GM13976 (cell line): ENCODE results near the gene ELOVL6.

Experiments
- DNase-seq: peaks from one replicate; pipeline ENCODE4 v3.0.0; 2012; ENCODE audit warnings: low spot score
- in situ Hi-C: fragments of 300-500 bp; cut with MboI; formaldehyde crosslinking; loops from one replicate; pipeline ENCODE4 v1.12.0; 2022; ENCODE audit warnings: low sequenced_read_pairs, mixed read lengths, inconsistent platforms; ENCODE audit not compliant: unreplicated experiment
- TF ChIP-seq, protein P1 (sequence below): IDR thresholded peaks from 2 replicates; pipeline ENCODE4 v1.5.1; 2012; ENCODE audit warnings: borderline replicate concordance, mild to moderate bottlenecking; ENCODE audit not compliant: insufficient read depth; ENCODE audit errors: extremely low read depth, missing control alignments, control extremely low read depth

The ELOVL6 gene

DNA sequence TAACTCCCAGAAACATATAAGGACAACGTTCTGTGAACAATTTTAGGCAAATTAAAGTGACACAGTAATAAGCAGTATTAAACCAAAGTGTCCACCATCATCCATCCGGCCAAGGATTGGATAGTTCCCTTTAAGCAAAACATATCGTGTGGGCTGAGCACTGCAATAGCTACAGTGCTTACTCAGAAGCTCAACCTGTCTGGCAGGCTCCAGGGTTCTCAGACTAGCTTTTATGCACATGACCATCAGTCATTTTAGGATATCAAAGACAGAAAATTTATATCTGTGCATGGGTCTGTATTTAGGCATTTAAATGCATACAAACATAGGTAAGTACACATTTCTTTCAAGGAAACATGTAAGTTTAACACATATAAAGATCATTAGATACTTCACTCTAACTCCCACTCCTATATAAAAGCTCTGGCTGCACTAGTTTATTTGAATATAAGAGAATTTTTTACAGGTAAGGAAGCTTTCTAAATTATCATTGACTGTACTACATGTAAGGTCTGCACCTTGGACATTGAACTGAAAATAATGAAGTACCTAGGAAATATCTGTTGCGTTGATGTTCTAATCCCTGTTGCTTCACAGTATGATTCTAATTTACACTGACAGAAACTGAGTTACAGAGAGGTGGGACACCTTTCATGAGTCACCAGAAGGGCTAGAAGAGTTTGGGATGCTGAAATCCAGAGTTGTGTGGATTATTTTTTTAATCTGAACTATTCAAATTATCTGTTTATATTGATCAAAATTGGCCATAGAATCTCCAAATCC is 67.6 kb downstream of the ELOVL6 start:
- no peak for DNase-seq
- TF ChIP-seq, protein P1, sequence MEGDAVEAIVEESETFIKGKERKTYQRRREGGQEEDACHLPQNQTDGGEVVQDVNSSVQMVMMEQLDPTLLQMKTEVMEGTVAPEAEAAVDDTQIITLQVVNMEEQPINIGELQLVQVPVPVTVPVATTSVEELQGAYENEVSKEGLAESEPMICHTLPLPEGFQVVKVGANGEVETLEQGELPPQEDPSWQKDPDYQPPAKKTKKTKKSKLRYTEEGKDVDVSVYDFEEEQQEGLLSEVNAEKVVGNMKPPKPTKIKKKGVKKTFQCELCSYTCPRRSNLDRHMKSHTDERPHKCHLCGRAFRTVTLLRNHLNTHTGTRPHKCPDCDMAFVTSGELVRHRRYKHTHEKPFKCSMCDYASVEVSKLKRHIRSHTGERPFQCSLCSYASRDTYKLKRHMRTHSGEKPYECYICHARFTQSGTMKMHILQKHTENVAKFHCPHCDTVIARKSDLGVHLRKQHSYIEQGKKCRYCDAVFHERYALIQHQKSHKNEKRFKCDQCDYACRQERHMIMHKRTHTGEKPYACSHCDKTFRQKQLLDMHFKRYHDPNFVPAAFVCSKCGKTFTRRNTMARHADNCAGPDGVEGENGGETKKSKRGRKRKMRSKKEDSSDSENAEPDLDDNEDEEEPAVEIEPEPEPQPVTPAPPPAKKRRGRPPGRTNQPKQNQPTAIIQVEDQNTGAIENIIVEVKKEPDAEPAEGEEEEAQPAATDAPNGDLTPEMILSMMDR, result no peak
- in situ Hi-C loops, result no loop called here

DNA sequence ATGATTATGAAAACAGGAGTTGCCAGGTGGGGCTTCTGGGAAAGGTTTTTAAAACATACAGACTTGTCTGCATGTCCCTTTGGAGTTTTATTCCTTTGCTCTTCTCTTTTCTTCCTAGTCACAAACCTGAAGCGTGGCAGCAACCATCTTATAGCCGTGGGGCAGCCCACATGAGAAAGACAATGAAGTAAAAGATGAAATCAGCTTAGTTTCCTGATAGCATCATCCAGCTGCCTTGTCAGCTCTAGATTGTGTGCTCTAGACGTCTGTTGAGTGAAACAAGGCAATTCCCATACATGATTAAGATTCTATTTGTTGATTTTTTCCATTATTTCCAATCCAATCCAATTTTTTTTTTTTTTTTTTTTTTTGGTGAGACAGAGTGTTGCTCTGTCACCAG is 68.9 kb downstream of the ELOVL6 start:
- TF ChIP-seq, protein P1, result no peak
- in situ Hi-C loops, result no loop called here
- DNase-seq, result no peak

DNA sequence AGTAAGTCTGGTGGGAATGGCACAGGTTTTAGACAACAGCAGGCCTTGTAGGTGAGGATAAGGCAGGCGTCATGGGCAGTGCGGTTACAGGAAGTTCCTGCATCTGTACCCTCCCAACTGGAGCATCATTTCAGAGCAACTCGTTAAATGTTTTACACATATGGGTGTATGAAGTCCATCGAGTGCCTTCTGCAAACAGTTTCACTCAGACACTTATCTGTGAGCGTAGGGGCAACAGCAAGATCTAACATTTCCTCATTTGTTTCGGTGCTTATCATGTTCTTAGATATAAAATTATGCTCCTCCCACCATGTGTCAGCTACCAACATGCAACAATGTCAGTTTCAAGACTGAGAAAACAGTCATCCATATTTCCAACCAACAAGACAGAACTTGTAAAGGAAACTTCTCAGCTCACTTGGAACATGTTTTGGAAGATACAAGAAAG is 69.9 kb downstream of the ELOVL6 start:
- TF ChIP-seq, protein P1, result no peak
- in situ Hi-C loops, result no loop called here
- DNase-seq, result no peak

DNA sequence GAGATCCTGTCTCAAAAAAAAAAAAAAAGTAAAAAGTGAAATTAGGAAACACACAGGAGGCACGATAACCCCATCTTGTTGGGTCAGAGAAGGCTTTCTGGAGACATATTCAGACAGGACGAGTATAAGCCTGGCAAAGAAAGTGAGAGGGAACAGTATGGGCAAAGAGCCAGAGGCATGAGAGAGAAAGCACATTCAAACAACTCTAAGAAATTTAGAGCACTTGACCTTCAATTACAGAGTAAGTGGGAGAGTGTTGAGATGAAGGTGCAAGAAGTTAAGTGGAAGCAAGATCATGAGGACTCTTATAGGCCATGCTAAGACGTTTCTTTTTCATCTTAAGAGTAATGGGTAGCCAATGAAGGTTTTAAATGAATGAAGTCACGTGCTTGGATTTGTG is 70.4 kb downstream of the ELOVL6 start:
- in situ Hi-C loops, result no loop called here
- no peak for DNase-seq
- TF ChIP-seq, protein P1, result no peak

DNA sequence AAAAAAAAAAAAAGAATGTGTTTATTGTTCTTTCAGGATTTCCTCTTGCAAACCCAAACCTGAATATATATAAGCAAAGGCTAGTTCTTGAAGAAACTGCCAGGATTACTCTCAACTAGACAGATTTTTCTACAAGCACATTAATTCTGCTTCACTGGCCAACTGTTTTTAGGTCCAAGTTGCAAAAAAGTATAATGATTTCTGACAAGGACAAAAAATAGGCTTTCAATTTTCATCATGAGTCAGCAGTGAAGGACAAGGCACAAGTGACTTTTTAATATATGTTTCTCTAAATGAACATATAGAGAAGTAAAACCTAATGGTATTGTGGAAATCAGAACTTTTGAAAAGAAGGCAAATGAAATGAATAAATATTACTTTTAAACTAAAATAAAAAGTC is 73.7 kb downstream of the ELOVL6 start:
- peak; percentile 40 for DNase-seq
- in situ Hi-C loops, result no loop called here
- TF ChIP-seq, protein P1, result no peak

DNA sequence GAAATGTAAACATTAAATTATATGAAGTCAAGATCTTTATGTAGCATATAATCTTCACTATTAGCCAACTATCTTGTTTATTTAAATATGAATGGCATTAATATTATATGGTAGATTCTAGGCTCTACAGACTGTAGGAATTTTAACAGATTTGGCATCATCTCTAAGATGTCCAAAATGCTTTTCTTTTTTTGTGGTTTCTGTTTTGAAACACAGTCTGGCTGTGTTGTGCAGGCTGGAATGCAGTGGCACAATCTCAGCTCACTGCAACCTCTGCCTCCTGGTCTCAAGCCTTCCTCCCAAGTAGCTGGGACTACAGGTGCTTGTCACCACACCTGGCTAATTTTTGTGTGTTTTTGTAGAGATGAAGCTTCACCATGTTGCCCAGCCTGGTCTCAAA is 76.2 kb downstream of the ELOVL6 start:
- in situ Hi-C loops, result no loop called here
- TF ChIP-seq, protein P1, result no peak
- no peak for DNase-seq
